HepG2 (cell line): Measurements from ENCODE around the gene RAB6A. TPM values are rescaled to one million over a fixed set of nuclear protein-coding genes. Genes with fewer than 3 reads are reported as not detected.

Source experiments
- ATAC-seq: fragments of 200-7000 bp; cut with Tn5 transposase; 3 replicates; pipeline ENCODE4 v1.9.1; 2020; ENCODE audit warnings: mild to moderate bottlenecking, moderate library complexity
- BruUV-seq: library from RNA; stranded (reverse); fragments of 400-500 nt; replicated peaks from 2 replicates; lab custom pipeline; 2021; lab: Mats Ljungman, UMichigan
- CTCF ChIA-PET: fragments of 300-600 bp; formaldehyde crosslinking; extraction: SDS; loops from one replicate; lab custom pipeline; 2021; ENCODE audit warnings: low total read pairs, inconsistent platforms, low intra/inter-chr PET ratio; lab: Yijun Ruan, JAX
- POLR2A ChIA-PET: fragments of 350-600 bp; sonication (Branson Sonifier 250); formaldehyde crosslinking; loops from one replicate; lab custom pipeline; 2020; ENCODE audit warnings: antibody characterized with exemption, inconsistent platforms; lab: Yijun Ruan, JAX
- DNase-seq: peaks from one replicate; pipeline ENCODE4 v3.0.0-alpha.2; 2015; ENCODE audit warnings: low spot score
- FAIRE-seq: peaks from 3 replicates; lab custom pipeline; 2011; peaks lifted over from hg19 to GRCh38; lab: Jason Lieb, UNC
- H2AFZ ChIP-seq: one replicate; pipeline ENCODE4 v1.6.1; 2011; ENCODE audit warnings: low read length, inconsistent platforms
- H3K27ac ChIP-seq: fragments of 300-600 bp; 3 replicates; pipeline ENCODE4 v1.8.0; 2011; ENCODE audit warnings: mixed run types, mild to moderate bottlenecking, mixed read lengths, low read length, inconsistent platforms; ENCODE audit not compliant: insufficient read depth; ENCODE audit errors: extremely low read length
- H3K27me3 ChIP-seq, 2 experiments: fragments of 200-600 bp in 1 of 2; 2 replicates in 1 of 2; 3 replicates in 1 of 2; pipeline versions ENCODE4 v1.6.0 to v1.8.0; 2011; ENCODE audit warnings: low read length in 2 of 2, mild to moderate bottlenecking in 2 of 2, moderate library complexity in 2 of 2, inconsistent platforms in 1 of 2; ENCODE audit not compliant: insufficient read depth in 2 of 2, control insufficient read depth in 1 of 2
- H3K36me3 ChIP-seq, 2 experiments: fragments of 200-600 bp in 1 of 2; replicated peaks in 1 of 2; 2 replicates in 1 of 2; 3 replicates in 1 of 2; pipeline versions ENCODE4 v1.5.1 to v1.8.0; 2011; ENCODE audit warnings: low read length in 2 of 2, inconsistent platforms in 1 of 2; ENCODE audit not compliant: insufficient read depth in 2 of 2, control insufficient read depth in 1 of 2
- H3K4me1 ChIP-seq: 2 replicates; pipeline ENCODE4 v1.5.1; 2012; ENCODE audit warnings: low read length, inconsistent platforms; ENCODE audit not compliant: insufficient read depth
- H3K4me2 ChIP-seq: 2 replicates; pipeline ENCODE4 v1.6.0; 2011; ENCODE audit warnings: low read depth, low read length, inconsistent platforms
- H3K4me3 ChIP-seq, 3 experiments: fragments of 200-600 bp in 1 of 3; sonication (generic), shearing (Covaris generic) in 1 of 3; replicated peaks in 1 of 3; 2 replicates each; pipeline ENCODE4 v1.5.1; 2011 to 2016; ENCODE audit warnings: low read length in 3 of 3, inconsistent platforms in 2 of 3, low read depth in 2 of 3, mild to moderate bottlenecking in 2 of 3, control low read depth in 1 of 3, mixed read lengths in 1 of 3; ENCODE audit not compliant: insufficient read depth in 1 of 3
- H3K79me2 ChIP-seq: one replicate; pipeline ENCODE4 v1.6.1; 2011; ENCODE audit warnings: low read length, inconsistent platforms; ENCODE audit not compliant: insufficient read depth
- H3K9ac ChIP-seq: 2 replicates; pipeline ENCODE4 v1.6.0; 2011; ENCODE audit warnings: mild to moderate bottlenecking, low read depth, low read length, inconsistent platforms; ENCODE audit not compliant: insufficient read depth
- H3K9me3 ChIP-seq: 2 replicates; pipeline ENCODE4 v1.5.1; 2012; ENCODE audit warnings: mild to moderate bottlenecking, low read length
- H4K20me1 ChIP-seq: 2 replicates; pipeline ENCODE4 v1.6.0; 2011; ENCODE audit warnings: inconsistent platforms, mild to moderate bottlenecking, low read length, moderate library complexity; ENCODE audit not compliant: insufficient read depth
- AGO2 ChIP-seq: fragments of 200-400 bp; formaldehyde crosslinking; optimal IDR thresholded peaks from 2 replicates; pipeline ENCODE3; 2017; ENCODE audit warnings: mild to moderate bottlenecking, low read depth, low read length, moderate library complexity
- BATF2 ChIP-seq: sonication (generic); formaldehyde crosslinking; IDR thresholded peaks from 2 replicates; pipeline ENCODE4 v1.8.0; 2022; ENCODE audit warnings: mild to moderate bottlenecking, missing genetic modification reagents, moderate library complexity
- CAMTA2 ChIP-seq: sonication (generic); formaldehyde crosslinking; IDR thresholded peaks from 2 replicates; pipeline ENCODE4 v1.4.0; 2020; ENCODE audit warnings: mild to moderate bottlenecking, missing genetic modification reagents, borderline replicate concordance
- DNMT3B ChIP-seq: conservative IDR thresholded peaks from 2 replicates; pipeline ENCODE4 v1.6.1; 2016; ENCODE audit warnings: missing biosample characterization, control low read depth
- ESRRA ChIP-seq: sonication (generic); formaldehyde crosslinking; IDR thresholded peaks from 2 replicates; pipeline ENCODE4 v1.5.1; 2020; ENCODE audit warnings: mild to moderate bottlenecking, low read depth, missing genetic modification reagents
- HMG20B ChIP-seq: conservative IDR thresholded peaks from 2 replicates; pipeline ENCODE4 v1.6.1; 2016; ENCODE audit warnings: missing genetic modification reagents, missing compliant biosample characterization
- HNF1A ChIP-seq, 2 experiments: sonication (generic) in 1 of 2; formaldehyde crosslinking in 1 of 2; IDR thresholded peaks; 2 replicates each; pipeline versions ENCODE4 v1.4.0 to v1.6.1; 2016 to 2020; ENCODE audit warnings: borderline replicate concordance in 1 of 2, low read depth in 1 of 2, mild to moderate bottlenecking in 1 of 2, missing genetic modification reagents in 1 of 2
- HNRNPK ChIP-seq: fragments of 200-400 bp; formaldehyde crosslinking; IDR thresholded peaks from 2 replicates; pipeline ENCODE4 v1.6.1; 2018; ENCODE audit warnings: low read length, low read depth, moderate library complexity, mild to moderate bottlenecking; ENCODE audit not compliant: poor library complexity, severe bottlenecking
- KLF16 ChIP-seq, 2 experiments: sonication (generic) in 1 of 2; formaldehyde crosslinking in 1 of 2; IDR thresholded peaks; 2 replicates each; pipeline versions ENCODE4 v1.6.1 to v1.8.0; 2016 to 2023; ENCODE audit warnings: missing genetic modification reagents in 2 of 2, missing compliant biosample characterization in 1 of 2
- PBX2 ChIP-seq: IDR thresholded peaks from 2 replicates; pipeline ENCODE4 v1.6.1; 2016; ENCODE audit warnings: control low read depth
- PCBP1 ChIP-seq: fragments of 200-400 bp; formaldehyde crosslinking; IDR thresholded peaks from 2 replicates; pipeline ENCODE4 v1.6.1; 2017; ENCODE audit warnings: mild to moderate bottlenecking, low read depth, low read length, borderline replicate concordance
- POLR2G ChIP-seq: fragments of 200-400 bp; formaldehyde crosslinking; IDR thresholded peaks from 2 replicates; pipeline ENCODE4 v1.6.1; 2018; ENCODE audit warnings: mild to moderate bottlenecking, low read depth, low read length, moderate library complexity
- RBFOX2 ChIP-seq: fragments of 200-400 bp; formaldehyde crosslinking; IDR thresholded peaks from 2 replicates; pipeline ENCODE4 v1.6.1; 2017; ENCODE audit warnings: low read depth, mild to moderate bottlenecking, low read length
- SALL1 ChIP-seq: sonication (generic); formaldehyde crosslinking; IDR thresholded peaks from 2 replicates; pipeline ENCODE4 v1.8.0; 2022; ENCODE audit warnings: mild to moderate bottlenecking, missing genetic modification reagents
- ZNF513 ChIP-seq: sonication (generic); formaldehyde crosslinking; conservative IDR thresholded peaks from 2 replicates; pipeline ENCODE4 v1.5.0; 2020; ENCODE audit warnings: missing genetic modification reagents
- WGBS: methylation state at CpG from one replicate; pipeline ENCODE4 v1.1.6; 2017; ENCODE audit warnings: low lambda C conversion rate; 5-methylcytosine and 5-hydroxymethylcytosine counted together
- in situ Hi-C: cut with HindIII; loops from 2 replicates; pipeline ENCODE4 v1.10.0; 2017; ENCODE audit warnings: low pct_unique_long_range_greater_than_20kb; ENCODE audit not compliant: extremely low pct_ligation_motif_present
- intact Hi-C: fragments of 100-400 bp; cut with micrococcal nuclease; formaldehyde crosslinking; loops from one replicate; pipeline ENCODE4 v1.10.0; 2022; ENCODE audit not compliant: unreplicated experiment
- polyA plus RNA-seq, 8 experiments: library from polyadenylated mRNA; depleted of rRNA in 3 of 8; stranded (reverse) in 7 of 8; unstranded in 1 of 8; fragments of >200 nt; fragmentation: Illumina TruSeq in 4 of 8; extraction: Trizol in 4 of 8; gene quantifications; 2 replicates each; pipeline versions ENCODE4 v1.2.1 to v1.2.3, GENCODE V29; 2011 to 2016; ENCODE audit warnings: low read depth in 4 of 8, missing spikeins in 1 of 8, mixed read lengths in 1 of 8; ENCODE audit not compliant: insufficient read depth in 1 of 8
- total RNA-seq, 5 experiments: library from RNA; depleted of rRNA; stranded (reverse); fragments of >200 nt; fragmentation: Illumina TruSeq; extraction: Trizol; gene quantifications; 2 replicates each; pipeline ENCODE4 v1.2.3, GENCODE V29; 2016; ENCODE audit warnings: low read depth in 1 of 5

Gene RAB6A
- total and polyA plus RNA-seq, 2 of the 13 experiments (the other 11 are each of a cell fraction or from before 2014, with no cell fraction given): 74.3 to 121 TPM

- H3K4me3 ChIP-seq: no peak overlapping the region
- BruUV-seq: no TSS peak
- 89% methylated on average over 3 of the region's 3 CpGs for WGBS
- no peak for ATAC-seq
- no peak overlapping the region for H2AFZ ChIP-seq
- peaks cover 10 to 27% of the 10 kb centered on the region in 2 experiments; a peak in 4 of 5 replicates for H3K36me3 ChIP-seq
- no peak overlapping the region for H3K27ac ChIP-seq
- FAIRE-seq: no peak
- no peaks in the 10 kb centered on the region for H3K27me3 ChIP-seq
- H3K79me2 ChIP-seq: no peaks in the 10 kb centered on the region
- CTCF ChIA-PET: interaction anchor here (4.9 kb wide), 1 partner anchor 39 kb away, joined by 59 read pairs; no protein-coding TSS in a partner anchor
- H3K9ac ChIP-seq: no peak overlapping the region
- no peak for DNase-seq
- H4K20me1 ChIP-seq: no peaks in the 10 kb centered on the region
- POLR2A ChIA-PET: no interaction called here
- H3K4me1 ChIP-seq: no peaks in the 10 kb centered on the region; the same call in 1 of the 2 replicates
- intact Hi-C loops: no loop called here
- no peaks in the 10 kb centered on the region for H3K9me3 ChIP-seq
- in situ Hi-C loops: loop anchor here (5.0 kb wide), 2 partner anchors 37 to 262 kb away; no protein-coding TSS in a partner anchor
- H3K4me2 ChIP-seq: no peak overlapping the region
- TF ChIP-seq SALL1 (CRISPR knock-in tag) (no peak), KLF16 (CRISPR knock-in tag; IDR thresholded peaks at IDR 0.05) (no peak), AGO2 (peak; percentile 54), PCBP1 (peak; percentile 84), BATF2 (CRISPR knock-in tag) (no peak), PBX2 (CRISPR knock-in tag) (no peak), HNRNPK (peak; percentile 98), ESRRA (CRISPR knock-in tag) (no peak), HMG20B (CRISPR knock-in tag) (no peak), CAMTA2 (no peak), RBFOX2 (0 out of 2 replicates have a peak, but pooled peaks have one; percentile 21), POLR2G (peak; percentile 57), DNMT3B (CRISPR knock-in tag) (no peak), HNF1A (IDR thresholded peaks at IDR 0.05; ENCODE audit: low read depth) (no peak), HNF1A (CRISPR knock-in tag; IDR thresholded peaks at IDR 0.05; ENCODE audit: borderline replicate concordance) (no peak), ZNF513 (no peak)
These were observed 97.0 kb downstream of the RAB6A start for GRCh38 chr11:73663604-73664495.
